PC-9 (cell line): ENCODE measurements around the gene CFAP54. TPM values are rescaled to one million over a fixed set of nuclear protein-coding genes. Genes with fewer than 3 reads are reported as not detected.

Experiments used
- BruUV-seq: library from RNA; stranded (reverse); fragments of 400-500 nt; replicated peaks from 2 replicates; lab custom pipeline; 2021; lab: Mats Ljungman, UMichigan
- CTCF ChIA-PET: fragments of 300-600 bp; sonication (Branson Sonifier 250); formaldehyde crosslinking; loops from one replicate; lab custom pipeline; 2022; ENCODE audit warnings: antibody characterized with exemption; lab: Charles Lee
- POLR2A ChIA-PET: fragments of 300-600 bp; sonication (Branson Sonifier 250); formaldehyde crosslinking; loops from one replicate; lab custom pipeline; 2022; ENCODE audit warnings: antibody characterized with exemption; ENCODE audit not compliant: unreplicated experiment; lab: Charles Lee
- DNase-seq, 2 experiments: peaks; one replicate each; pipeline versions ENCODE4 v3.0.0 to v3.0.0-alpha.2; 2015 to 2022; ENCODE audit warnings: mixed read lengths in 1 of 2
- H2AFZ ChIP-seq: fragments of 200-600 bp; sonication (generic); 2 replicates; pipeline ENCODE4 v1.8.1; 2017; ENCODE audit warnings: antibody characterized with exemption
- H3F3A ChIP-seq: fragments of 200-600 bp; sonication (generic); 2 replicates; pipeline ENCODE4 v1.8.1; 2017; ENCODE audit warnings: antibody characterized with exemption, mild to moderate bottlenecking, low read depth; ENCODE audit not compliant: insufficient read depth
- H3K27ac ChIP-seq: fragments of 200-600 bp; sonication (generic); 2 replicates; pipeline ENCODE4 v1.6.1; 2016; ENCODE audit warnings: mixed run types
- H3K27me3 ChIP-seq: fragments of 200-600 bp; sonication (generic); 2 replicates; pipeline ENCODE4 v1.6.1; 2016; ENCODE audit warnings: low read depth, mixed run types; ENCODE audit not compliant: insufficient read depth
- H3K36me3 ChIP-seq: fragments of 200-600 bp; sonication (generic); 2 replicates; pipeline ENCODE4 v1.6.1; 2016; ENCODE audit warnings: low read depth, mixed run types
- H3K4me1 ChIP-seq: fragments of 200-600 bp; sonication (generic); replicated peaks from 2 replicates; pipeline ENCODE4 v1.6.1; 2016; ENCODE audit warnings: mixed run types; ENCODE audit not compliant: insufficient read depth
- H3K4me2 ChIP-seq: fragments of 200-600 bp; sonication (generic); 2 replicates; pipeline ENCODE4 v1.6.1; 2017; ENCODE audit warnings: mixed run types
- H3K4me3 ChIP-seq: fragments of 200-600 bp; sonication (generic); 2 replicates; pipeline ENCODE4 v1.6.1; 2016; ENCODE audit warnings: mixed run types
- H3K79me2 ChIP-seq: fragments of 200-600 bp; sonication (generic); 2 replicates; pipeline ENCODE4 v1.6.1; 2017; ENCODE audit warnings: low read depth, mixed run types
- H3K9me2 ChIP-seq: fragments of 200-600 bp; sonication (generic); 2 replicates; pipeline ENCODE4 v1.8.1; 2017; ENCODE audit warnings: mild to moderate bottlenecking; ENCODE audit not compliant: insufficient read depth
- H3K9me3 ChIP-seq: fragments of 200-600 bp; sonication (generic); 2 replicates; pipeline ENCODE4 v1.8.1; 2016; ENCODE audit warnings: low read depth; ENCODE audit not compliant: insufficient read depth
- H4K20me1 ChIP-seq: fragments of 200-600 bp; sonication (generic); 2 replicates; pipeline ENCODE4 v1.8.1; 2017; ENCODE audit not compliant: insufficient read depth
- EZH2 ChIP-seq: fragments of 200-600 bp; sonication (generic); IDR thresholded peaks from 2 replicates; pipeline ENCODE4 v1.8.0; 2017; ENCODE audit warnings: antibody characterized with exemption, low read depth
- intact Hi-C: fragments of 100-400 bp; cut with micrococcal nuclease; formaldehyde crosslinking; loops from one replicate; pipeline ENCODE4 v1.10.0; 2022; ENCODE audit not compliant: unreplicated experiment
- total RNA-seq: library from RNA; stranded (reverse); gene quantifications from 2 replicates; pipeline ENCODE4 v1.2.3, GENCODE V29; 2021
- TF ChIP-seq, protein P1 (sequence below): fragments of 200-600 bp; sonication (generic); conservative IDR thresholded peaks from 2 replicates; pipeline ENCODE4 v1.6.1; 2017; ENCODE audit warnings: mixed run types, antibody characterized with exemption, mild to moderate bottlenecking, moderate library complexity

Gene CFAP54
- total RNA-seq, 1 experiment from 2014 or later, result 16.4 TPM

DNA sequence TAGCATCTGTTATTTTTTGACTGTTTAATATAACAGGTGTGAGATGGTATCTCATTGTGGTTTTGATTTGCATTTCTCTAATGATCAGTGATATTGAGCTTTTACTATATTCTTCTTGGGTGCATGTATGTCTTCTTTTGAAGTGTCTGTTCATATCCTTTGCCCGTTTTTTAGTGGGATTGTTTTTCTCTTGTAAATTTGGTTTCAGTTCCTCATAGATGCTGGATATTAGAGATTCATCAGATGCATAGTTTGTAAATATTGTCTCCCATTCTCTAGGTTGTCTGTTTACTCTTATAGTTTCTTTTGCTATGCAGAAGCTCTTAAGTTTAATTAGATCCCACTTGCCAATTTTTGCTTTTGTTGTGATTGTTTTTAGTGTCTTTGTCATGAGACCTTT lies 368.8 kb downstream of the CFAP54 start:
- H3F3A ChIP-seq, result no peaks in the 10 kb centered on the region
- no peaks in the 10 kb centered on the region; the same call in 1 of the 2 replicates for H3K4me1 ChIP-seq
- no peak overlapping the region for H2AFZ ChIP-seq
- no peaks in the 10 kb centered on the region for H4K20me1 ChIP-seq
- H3K36me3 ChIP-seq, result no peaks in the 10 kb centered on the region
- H3K79me2 ChIP-seq, result no peaks in the 10 kb centered on the region
- ChIA-PET CTCF (no interaction called here), POLR2A (no interaction called here)
- H3K9me2 ChIP-seq, result no peaks in the 10 kb centered on the region
- BruUV-seq, result no TSS peak
- no peaks in the 10 kb centered on the region for H3K9me3 ChIP-seq
- H3K4me2 ChIP-seq, result no peak overlapping the region
- TF ChIP-seq EZH2, result no peak
- TF ChIP-seq, protein P1, sequence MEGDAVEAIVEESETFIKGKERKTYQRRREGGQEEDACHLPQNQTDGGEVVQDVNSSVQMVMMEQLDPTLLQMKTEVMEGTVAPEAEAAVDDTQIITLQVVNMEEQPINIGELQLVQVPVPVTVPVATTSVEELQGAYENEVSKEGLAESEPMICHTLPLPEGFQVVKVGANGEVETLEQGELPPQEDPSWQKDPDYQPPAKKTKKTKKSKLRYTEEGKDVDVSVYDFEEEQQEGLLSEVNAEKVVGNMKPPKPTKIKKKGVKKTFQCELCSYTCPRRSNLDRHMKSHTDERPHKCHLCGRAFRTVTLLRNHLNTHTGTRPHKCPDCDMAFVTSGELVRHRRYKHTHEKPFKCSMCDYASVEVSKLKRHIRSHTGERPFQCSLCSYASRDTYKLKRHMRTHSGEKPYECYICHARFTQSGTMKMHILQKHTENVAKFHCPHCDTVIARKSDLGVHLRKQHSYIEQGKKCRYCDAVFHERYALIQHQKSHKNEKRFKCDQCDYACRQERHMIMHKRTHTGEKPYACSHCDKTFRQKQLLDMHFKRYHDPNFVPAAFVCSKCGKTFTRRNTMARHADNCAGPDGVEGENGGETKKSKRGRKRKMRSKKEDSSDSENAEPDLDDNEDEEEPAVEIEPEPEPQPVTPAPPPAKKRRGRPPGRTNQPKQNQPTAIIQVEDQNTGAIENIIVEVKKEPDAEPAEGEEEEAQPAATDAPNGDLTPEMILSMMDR, result no peak
- DNase-seq, result no peak
- intact Hi-C loops, result no loop called here
- no peak overlapping the region for H3K4me3 ChIP-seq
- no peak overlapping the region for H3K27ac ChIP-seq
- H3K27me3 ChIP-seq, result no peaks in the 10 kb centered on the region

DNA sequence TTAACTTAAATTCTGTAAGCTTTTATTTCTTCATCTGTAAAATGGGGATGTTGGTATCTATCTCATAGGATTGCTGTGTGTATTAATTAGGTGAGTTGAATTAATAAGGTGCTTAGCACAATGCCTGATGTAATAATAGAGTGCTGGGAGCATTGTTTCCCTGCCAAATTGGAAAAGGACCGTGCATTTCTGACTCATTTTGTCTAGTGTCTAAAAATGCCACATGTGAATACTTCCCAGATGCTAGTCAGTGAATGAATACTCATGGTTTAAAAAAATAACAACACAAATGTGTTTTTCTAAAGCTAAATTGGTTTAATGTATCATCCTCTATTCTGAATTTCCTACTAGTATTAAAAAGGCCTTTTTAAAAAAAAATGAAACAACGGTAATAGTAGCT lies 372.3 kb downstream of the CFAP54 start:
- POLR2A ChIA-PET, result no interaction called here
- no peak overlapping the region for H3K27ac ChIP-seq

DNA sequence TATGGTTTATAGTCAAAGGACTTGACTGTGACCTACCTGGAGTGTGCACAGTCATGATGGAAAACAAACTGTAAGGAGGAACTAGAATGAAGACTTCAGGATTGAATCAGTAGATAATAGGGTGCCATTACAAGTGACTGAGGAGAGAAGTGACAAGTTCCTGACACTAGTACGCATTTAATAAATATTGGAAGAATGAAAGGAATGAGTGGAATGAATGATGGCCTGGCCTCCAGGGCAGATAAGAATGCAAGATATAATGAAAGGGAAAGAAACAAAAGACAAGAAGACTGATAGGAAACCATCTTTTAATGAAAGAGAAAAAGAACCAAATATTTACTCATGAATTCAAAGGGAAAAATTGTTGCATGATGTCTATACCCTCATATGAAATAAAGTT lies 372.9 kb downstream of the CFAP54 start:
- no TSS peak for BruUV-seq
- Histone ChIP-seq H4K20me1 (no peaks in the 10 kb centered on the region), H3K9me2 (no peaks in the 10 kb centered on the region), H3K27ac (no peak overlapping the region), H3K79me2 (no peaks in the 10 kb centered on the region), H3K9me3 (no peaks in the 10 kb centered on the region), H3K27me3 (no peaks in the 10 kb centered on the region), H3K4me1 (no peaks in the 10 kb centered on the region; the same call in 1 of the 2 replicates), H3K4me3 (no peak overlapping the region), H2AFZ (no peak overlapping the region), H3F3A (no peaks in the 10 kb centered on the region), H3K36me3 (no peaks in the 10 kb centered on the region), H3K4me2 (no peak overlapping the region)
- intact Hi-C loops, result loop anchor here (5.0 kb wide), 1 partner anchor 45 kb away; the partner anchor contains the start of gene NEDD1
- ChIA-PET POLR2A (interaction anchor here (0.5 kb wide), 1 partner anchor 16 kb away, joined by 3 read pairs; no protein-coding TSS in a partner anchor), CTCF (no interaction called here)
- DNase-seq, result peak in 1 of 2 experiments; percentile 25
- TF ChIP-seq, protein P1, result no peak
- TF ChIP-seq EZH2, result no peak

More for the DNA sequence above, 372.3 kb downstream of the CFAP54 start:
- no peak for DNase-seq
- H3K9me2 ChIP-seq, result no peaks in the 10 kb centered on the region
- H3K36me3 ChIP-seq, result no peaks in the 10 kb centered on the region
- CTCF ChIA-PET, result no interaction called here
- no peaks in the 10 kb centered on the region for H3F3A ChIP-seq
- no peak for TF ChIP-seq EZH2
- TF ChIP-seq, protein P1, result no peak
- H3K4me1 ChIP-seq, result no peaks in the 10 kb centered on the region; the same call in 1 of the 2 replicates
- H3K79me2 ChIP-seq, result no peaks in the 10 kb centered on the region
- BruUV-seq, result no TSS peak
- intact Hi-C loops, result loop anchor here (5.0 kb wide), 1 partner anchor 46 kb away; the partner anchor contains the start of gene NEDD1
- H4K20me1 ChIP-seq, result no peaks in the 10 kb centered on the region
- no peak overlapping the region for H3K4me2 ChIP-seq
- no peaks in the 10 kb centered on the region for H3K9me3 ChIP-seq
- H3K27me3 ChIP-seq, result no peaks in the 10 kb centered on the region
- H2AFZ ChIP-seq, result no peak overlapping the region
- no peak overlapping the region for H3K4me3 ChIP-seq
